ENCODE data around the gene BAZ1A. TPM values are rescaled to one million over a fixed set of nuclear protein-coding genes. Genes with fewer than 3 reads are reported as not detected.

Gene BAZ1A
- total RNA-seq, 1 donor, result 50.3 TPM

DNA sequence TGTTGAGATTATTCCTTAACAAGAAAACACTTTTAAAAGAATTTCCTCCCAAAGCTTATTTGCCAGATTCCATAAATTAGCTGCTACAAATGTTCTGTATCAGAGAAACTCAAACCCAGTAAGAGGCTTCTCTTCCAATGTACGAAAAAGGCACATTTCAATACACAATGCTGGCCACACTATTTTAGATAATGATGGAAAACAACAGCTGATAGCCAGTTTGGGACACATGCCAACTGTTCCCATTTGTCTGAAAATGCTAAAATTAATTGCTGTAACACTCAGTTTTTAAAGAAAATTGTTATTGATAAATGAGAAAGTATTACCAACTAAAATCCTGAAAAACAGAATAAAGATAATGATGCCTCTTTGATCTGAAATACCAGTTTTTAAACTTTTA is 165.2 kb downstream of the BAZ1A start:
- no peaks in the 10 kb centered on the region for H3K27me3 ChIP-seq (ENCODE audit: insufficient read depth, low read length)
- no peaks in the 10 kb centered on the region for H3K9me3 ChIP-seq (ENCODE audit: low read depth, low read length)
- H3K4me3 ChIP-seq (ENCODE audit: low read length), result no peak overlapping the region
- peaks cover 9% of the 10 kb centered on the region for H3K4me1 ChIP-seq (ENCODE audit: insufficient read depth, low read length)

DNA sequence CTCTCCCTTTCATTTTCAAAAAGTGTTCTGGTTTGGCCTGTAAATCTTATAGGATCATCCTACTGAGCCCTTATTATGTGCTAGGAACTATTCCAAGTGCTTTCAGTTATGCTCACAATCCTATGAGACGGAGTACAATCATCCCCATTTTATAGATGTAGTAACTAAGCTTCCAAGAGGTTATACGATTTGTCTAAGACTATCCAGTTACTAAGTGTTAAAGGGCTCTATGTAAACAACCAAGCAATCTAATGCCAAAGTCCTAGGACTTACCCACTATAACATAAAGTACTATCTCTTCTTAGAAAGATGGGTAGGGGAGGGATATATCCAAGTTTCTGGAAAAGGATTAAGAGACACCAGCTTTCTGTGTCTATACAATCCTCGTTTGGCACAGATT is 167.4 kb downstream of the BAZ1A start:
- no peaks in the 10 kb centered on the region for H3K27me3 ChIP-seq (ENCODE audit: insufficient read depth, low read length)
- H3K4me3 ChIP-seq (ENCODE audit: low read length), result no peak overlapping the region
- no peaks in the 10 kb centered on the region for H3K9me3 ChIP-seq (ENCODE audit: low read depth, low read length)

More for the DNA sequence above, 167.4 kb downstream of the BAZ1A start:
- no peaks in the 10 kb centered on the region for H3K4me1 ChIP-seq (ENCODE audit: insufficient read depth, low read length)

Other genes starting within 250 kb of the BAZ1A start
- gene SNX6, start 245.2 kb downstream of the BAZ1A start, total RNA-seq, result 128 TPM
- gene CFL2, start 160.8 kb downstream of the BAZ1A start, total RNA-seq, result 62.2 TPM
- 52.4 TPM for gene SRP54, start 107.6 kb upstream of the BAZ1A start, total RNA-seq
- gene FAM177A1, start 170.9 kb upstream of the BAZ1A start, total RNA-seq, result 48.7 TPM
- 55.1 TPM for gene PPP2R3C, start 246.6 kb upstream of the BAZ1A start, total RNA-seq
- 36.8 TPM for gene PRORP, start 247.2 kb upstream of the BAZ1A start, total RNA-seq